Islet of Langerhans (tissue), 1 donor: ENCODE results near the gene JCHAIN.
A peak's percentile ranks its signal among the peaks of the same experiment; 100 is the strongest.
"Not testable (repeated sequence)": the region's sequence is repeated elsewhere in the genome, so short reads cannot be mapped to it uniquely, and the experiment has no call there.

Experiments used
- FAIRE-seq: peaks from one replicate; lab custom pipeline; 2011; peaks lifted over from hg19 to GRCh38; lab: Jason Lieb, UNC

Gene JCHAIN

GRCh38 chr4:70687821-70688794 lies 21.8 kb upstream of the JCHAIN start, which contains the start of gene UTP3:
Gene UTP3 (plus strand): TSS chr4:70688532. CDS start chr4:70688678, 146 bp downstream.
- FAIRE-seq: peak; percentile 95

- no peak for FAIRE-seq
Measured at GRCh38 chr4:70687392-70687791, 21.1 kb upstream of the JCHAIN start.

GRCh38 chr4:70682142-70682541 lies 15.8 kb upstream of the JCHAIN start:
- not testable (repeated sequence) for FAIRE-seq

- no peak for FAIRE-seq
Measured at GRCh38 chr4:70681704-70682103, 15.4 kb upstream of the JCHAIN start.

DNA sequence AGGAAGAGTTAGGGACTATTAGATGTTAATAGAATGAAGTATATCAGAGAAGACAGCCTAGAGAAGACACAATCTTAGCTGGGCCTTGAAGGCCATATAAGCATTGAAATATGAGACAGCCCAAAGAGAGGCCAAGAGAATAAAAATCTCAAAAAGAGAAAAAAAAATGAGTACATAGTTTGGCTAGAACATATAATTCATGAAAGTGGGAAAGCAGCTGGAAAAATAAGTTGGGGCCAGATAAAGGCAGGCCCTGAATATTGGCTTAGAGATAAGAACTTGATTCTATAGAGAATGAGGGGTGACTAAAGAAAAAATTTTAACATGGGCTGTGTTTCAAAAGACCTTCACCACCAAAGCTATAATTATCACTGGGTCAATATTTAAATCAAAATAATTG lies 14.6 kb upstream of the JCHAIN start:
- FAIRE-seq: no peak

GRCh38 chr4:70678383-70678999 lies 12.2 kb upstream of the JCHAIN start:
- no peak for FAIRE-seq

- FAIRE-seq: no peak
Measured at GRCh38 chr4:70676554-70677090, 10.3 kb upstream of the JCHAIN start.

GRCh38 chr4:70674731-70675130 lies 8.4 kb upstream of the JCHAIN start:
- no peak for FAIRE-seq

DNA sequence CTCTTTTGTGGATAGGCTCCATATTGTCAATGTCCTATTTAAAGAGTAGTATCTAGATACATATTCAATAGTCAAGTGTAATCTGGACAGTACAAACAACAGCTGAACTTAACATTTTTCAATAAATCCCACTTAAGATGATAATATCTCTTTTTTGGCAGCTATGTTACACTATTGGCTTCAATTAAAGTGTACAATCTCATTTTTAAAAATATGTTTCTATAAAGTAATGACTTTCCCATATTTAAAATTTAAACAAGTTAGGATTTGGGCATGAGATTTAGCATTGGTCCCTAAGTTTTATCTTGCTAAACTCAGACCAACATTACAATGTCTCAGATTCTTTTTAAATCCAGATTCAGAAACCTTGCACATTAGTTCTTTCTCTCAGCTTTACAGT lies 7.9 kb upstream of the JCHAIN start:
- no peak for FAIRE-seq

DNA sequence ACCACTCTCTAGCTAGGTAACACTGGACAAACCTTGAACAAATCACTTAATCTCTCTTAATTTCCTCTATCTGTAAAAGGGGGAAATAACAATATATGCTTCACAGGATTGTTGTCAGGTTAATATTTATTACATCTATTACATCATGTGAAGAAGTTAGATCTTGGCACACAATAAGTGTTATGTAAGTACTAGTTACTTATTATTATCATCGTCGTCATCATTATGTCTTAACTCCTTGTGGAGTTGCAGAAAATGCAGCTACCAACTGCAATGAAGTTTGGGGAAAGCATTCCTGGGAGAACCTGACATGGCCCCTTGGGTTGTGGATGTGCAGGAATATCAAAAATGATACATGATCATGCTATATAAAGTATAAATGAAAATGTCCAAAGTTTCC lies 4.8 kb upstream of the JCHAIN start:
- no peak for FAIRE-seq

GRCh38 chr4:70670332-70671014 lies 4.2 kb upstream of the JCHAIN start:
- FAIRE-seq: no peak

GRCh38 chr4:70667740-70668535 lies 1.6 kb upstream of the JCHAIN start:
- FAIRE-seq: no peak

DNA sequence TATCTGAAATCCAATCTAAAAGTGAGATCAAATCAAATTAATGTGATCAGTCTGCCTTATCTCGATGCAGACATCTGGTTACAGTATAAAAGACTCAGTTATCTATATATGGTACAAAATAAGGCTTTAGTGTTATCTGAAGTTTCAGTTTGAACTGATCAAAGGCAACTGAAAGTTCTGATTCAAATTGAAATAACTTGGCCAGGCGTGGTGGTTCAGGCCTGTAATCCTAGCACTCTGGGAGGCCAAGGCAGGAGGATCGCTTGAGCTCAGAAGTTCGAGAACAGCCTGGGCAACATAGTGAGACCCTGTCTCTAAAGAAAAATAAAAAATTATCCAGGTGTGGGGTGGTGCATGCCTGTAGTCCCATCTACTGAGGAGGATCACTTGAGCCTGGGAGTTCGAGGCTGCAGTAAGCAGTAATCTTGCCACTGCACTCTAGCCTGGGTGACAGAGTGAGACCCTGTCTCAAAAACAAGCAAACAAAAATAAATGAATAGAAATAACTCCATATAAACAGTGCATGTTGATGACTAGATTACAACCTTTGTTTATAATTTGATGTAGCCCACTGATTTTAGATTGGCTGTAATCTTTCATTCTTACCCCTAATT lies 4.9 kb downstream of the JCHAIN start:
- not testable (repeated sequence) for FAIRE-seq

- FAIRE-seq: no peak
Measured at GRCh38 chr4:70660106-70660505, 6.2 kb downstream of the JCHAIN start.

DNA sequence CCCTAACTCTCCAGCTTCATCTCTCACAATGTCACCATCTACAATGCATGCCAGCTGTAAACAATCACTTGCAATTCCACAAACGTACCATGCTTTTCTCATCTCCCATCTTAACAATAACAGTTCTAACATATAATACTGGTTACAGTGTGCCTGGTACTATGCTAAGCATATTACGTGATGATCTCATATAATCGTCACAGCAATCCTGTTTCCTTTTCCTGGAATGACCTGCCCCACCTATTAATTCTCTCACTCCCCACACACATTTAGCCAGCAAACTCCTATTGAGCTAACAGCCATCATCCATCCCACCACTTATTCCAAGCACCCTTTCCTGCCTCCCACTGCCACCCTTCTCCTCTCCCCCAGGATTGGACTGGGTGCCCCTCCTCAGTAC lies 7.9 kb downstream of the JCHAIN start:
- FAIRE-seq: no peak

- no peak for FAIRE-seq
Measured at GRCh38 chr4:70657326-70657725, 9.0 kb downstream of the JCHAIN start.

DNA sequence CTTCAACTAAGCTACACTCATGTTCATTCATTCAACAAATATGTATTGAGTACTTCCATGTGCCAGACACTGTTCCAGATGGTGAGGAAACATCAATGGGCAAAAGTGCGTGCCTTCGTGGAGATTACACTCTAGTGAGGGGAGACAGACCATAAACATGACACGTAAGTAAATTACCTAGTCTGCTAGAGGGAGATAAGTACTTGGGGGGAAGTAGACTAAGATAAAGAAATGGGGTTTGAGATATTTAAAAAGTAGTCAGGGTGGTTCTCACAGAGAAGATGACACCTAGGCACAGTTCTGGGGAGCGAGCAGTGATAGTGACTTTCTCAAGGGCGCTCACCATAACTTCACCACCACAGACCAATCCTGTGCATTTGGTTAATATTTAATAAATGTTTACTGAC lies 11.7 kb downstream of the JCHAIN start:
- FAIRE-seq: no peak

DNA sequence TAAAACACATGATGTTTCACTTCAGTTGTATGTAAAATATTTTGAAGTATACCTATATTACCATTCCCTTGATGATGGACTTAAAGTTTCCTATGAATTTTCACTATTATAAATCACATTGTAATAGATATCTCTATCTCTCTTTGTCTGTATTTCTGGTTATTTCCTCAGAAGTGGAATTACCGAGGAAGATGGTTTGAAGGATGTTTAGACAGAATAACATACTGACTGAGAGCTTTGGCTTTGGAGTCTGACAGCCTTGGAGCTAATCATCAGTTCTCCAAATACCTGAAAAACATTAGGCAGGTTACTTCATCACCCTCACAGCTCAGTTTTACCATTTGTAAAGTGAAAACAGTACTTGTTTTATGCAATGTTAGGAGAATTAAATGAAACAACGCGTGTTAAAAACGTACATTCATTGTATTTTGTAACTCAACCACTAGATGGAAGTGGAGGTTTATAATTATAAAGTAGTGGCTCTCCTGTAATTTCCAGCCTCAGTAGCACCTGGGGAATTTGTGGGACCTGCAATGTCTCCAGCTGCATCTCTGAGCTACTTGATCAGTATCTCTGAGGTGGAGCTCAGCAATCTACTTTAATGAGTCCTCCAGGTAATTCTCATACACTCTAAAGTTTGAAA lies 14.3 kb downstream of the JCHAIN start:
- peak; percentile 97 for FAIRE-seq

DNA sequence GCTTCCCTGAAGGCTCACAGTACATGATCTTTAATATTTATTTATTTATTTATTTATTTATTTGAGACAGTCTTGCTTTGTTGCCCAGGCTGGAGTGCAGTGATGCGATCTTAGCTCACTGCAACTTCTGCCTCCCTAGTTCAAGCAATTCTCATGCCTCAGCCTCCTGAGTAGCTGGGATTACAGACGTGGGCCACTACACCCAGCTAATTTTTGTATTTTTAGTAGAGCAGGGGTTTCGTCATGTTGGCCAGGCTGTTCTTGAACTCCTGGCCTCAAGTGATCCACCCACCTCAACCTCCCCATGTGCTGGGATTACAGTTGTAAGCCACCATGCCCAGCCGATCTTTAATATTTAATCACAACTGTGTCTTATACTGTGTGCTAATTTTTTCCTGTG lies 15.6 kb downstream of the JCHAIN start:
- FAIRE-seq: not testable (repeated sequence)

DNA sequence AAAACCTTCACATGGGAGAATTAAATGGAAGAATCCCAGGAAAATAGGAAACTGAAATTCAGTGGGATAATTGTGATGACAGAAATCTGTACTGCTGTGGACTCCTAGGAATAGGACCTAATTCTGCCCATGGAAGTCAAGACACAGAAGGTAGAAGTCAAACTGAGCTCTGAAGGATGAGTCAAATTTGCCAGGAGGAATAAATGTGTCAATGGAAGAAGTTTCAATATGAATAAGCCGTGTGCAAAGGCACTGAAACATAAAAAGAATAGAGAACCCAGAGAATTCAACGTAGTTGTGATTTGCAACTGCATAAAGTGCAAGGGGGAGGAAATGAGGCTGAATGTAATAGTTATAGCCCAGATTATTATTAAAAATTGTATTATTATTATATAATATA lies 26.1 kb downstream of the JCHAIN start:
- no peak for FAIRE-seq
